Measurements from ENCODE around the gene GRAMD2B. TPM values are rescaled to one million over a fixed set of nuclear protein-coding genes. Genes with fewer than 3 reads are reported as not detected.

GRAMD2B gene
- total and polyA plus RNA-seq, 9 donors: 19.2 to 99.0 (median 32.2) TPM

DNA sequence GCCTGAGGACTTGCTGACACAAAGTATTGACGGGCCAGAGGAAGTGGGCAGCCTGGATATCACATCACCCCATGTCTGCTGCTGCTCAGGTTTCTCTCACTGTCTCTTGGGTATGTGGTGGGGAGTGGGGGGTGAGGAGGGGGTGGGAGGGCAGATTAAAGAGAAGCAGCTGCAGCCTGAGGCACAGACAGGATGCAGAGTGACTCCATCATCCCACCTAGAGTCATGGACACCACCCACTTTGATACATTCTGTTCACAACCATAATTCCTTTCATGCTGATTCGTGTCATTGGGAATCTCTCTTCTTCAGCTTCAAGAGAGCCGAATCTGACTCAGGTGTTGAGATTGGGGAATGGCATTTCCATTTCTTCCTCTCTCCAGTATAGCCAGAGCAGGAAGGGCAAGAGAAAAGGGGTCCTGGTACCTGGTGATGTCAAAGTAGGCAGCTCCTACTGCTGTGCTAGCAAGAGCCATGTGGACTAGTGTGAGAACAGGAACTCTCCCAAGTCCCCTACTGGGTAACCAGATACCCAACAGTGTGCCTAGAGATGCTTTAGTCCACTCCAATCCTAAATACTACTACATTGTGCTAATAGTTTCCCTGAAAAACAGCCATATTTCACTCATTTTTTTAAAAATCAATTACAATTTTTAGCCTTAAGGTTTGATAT is 22.4 kb downstream of the GRAMD2B start:
- Histone ChIP-seq H3K36me3 (no peaks in the 10 kb centered on the region), H3K27ac (no peak overlapping the region), H3K27me3 (no peaks in the 10 kb centered on the region), H3K4me3 (no peak overlapping the region), H3K9me3 (no peaks in the 10 kb centered on the region), H3K4me1 (ENCODE audit: insufficient read depth) (peaks cover 14% of the 10 kb centered on the region)
- intact Hi-C loops (cut with DNase I): no loop called here
- no peak for TF ChIP-seq CTCF (IDR thresholded peaks at IDR 0.05)
- TF ChIP-seq EP300 (IDR thresholded peaks at IDR 0.05): no peak
- TF ChIP-seq POLR2A (IDR thresholded peaks at IDR 0.05): no peak
- no peak for DNase-seq
- WGBS, 3 donors: 85 to 94% (median 88%) methylated on average over 3 of the region's 3 CpGs

DNA sequence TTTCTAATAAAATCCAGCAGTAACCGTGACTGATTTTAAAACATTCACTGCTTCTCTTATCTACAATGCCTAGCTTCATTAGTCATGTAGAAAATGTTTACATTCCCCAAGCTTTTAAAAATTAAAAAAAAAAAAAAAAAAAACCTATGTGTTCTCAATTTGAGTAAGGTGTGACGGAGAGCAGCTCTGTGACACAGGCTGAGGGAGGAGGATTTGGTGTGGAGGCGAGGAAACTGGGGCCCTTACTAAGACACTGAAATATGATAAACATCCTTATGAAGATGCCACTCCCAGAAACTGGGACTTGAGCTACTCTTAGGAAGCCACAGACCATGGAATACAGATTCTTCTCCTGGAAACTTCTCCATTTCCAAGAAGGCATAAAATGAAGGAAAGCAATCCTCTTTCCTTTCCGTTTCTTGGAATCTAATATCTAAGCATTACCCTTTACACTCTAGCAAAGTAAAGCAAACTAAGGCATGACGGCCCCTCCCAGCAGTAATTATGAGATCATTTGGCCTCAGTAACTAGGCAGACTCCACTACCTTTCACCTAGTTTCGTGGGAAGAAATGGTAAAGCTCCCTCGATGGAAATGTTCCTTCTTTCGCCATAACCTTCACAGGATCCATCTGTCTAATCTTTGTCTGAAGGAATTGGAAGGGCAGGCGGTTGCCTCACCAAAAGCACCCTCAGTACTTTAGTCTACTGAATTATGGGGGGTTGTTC is 23.5 kb downstream of the GRAMD2B start:
- no peak for TF ChIP-seq POLR2A (IDR thresholded peaks at IDR 0.05)
- no peak for TF ChIP-seq EP300 (IDR thresholded peaks at IDR 0.05)
- TF ChIP-seq CTCF (IDR thresholded peaks at IDR 0.05): no peak
- intact Hi-C loops (cut with DNase I): no loop called here

GRCh38 chr5:126448720-126449119 is 25.5 kb downstream of the GRAMD2B start:
- H3K36me3 ChIP-seq: no peaks in the 10 kb centered on the region
- no peaks in the 10 kb centered on the region for H3K9me3 ChIP-seq
- H3K4me1 ChIP-seq (ENCODE audit: insufficient read depth): peaks cover 13% of the 10 kb centered on the region
- DNase-seq: no peak
- no peak overlapping the region for H3K4me3 ChIP-seq
- TF ChIP-seq CTCF (IDR thresholded peaks at IDR 0.05) (no peak), EP300 (IDR thresholded peaks at IDR 0.05) (no peak), POLR2A (IDR thresholded peaks at IDR 0.05) (no peak)
- intact Hi-C loops (cut with DNase I): no loop called here
- H3K27me3 ChIP-seq: no peaks in the 10 kb centered on the region
- WGBS, 3 donors: 78 to 93% (median 84%) methylated on average over 8 of the region's 8 CpGs
- H3K27ac ChIP-seq: no peak overlapping the region

More for the DNA sequence above, 23.5 kb downstream of the GRAMD2B start:
- Histone ChIP-seq H3K36me3 (no peaks in the 10 kb centered on the region), H3K4me3 (no peak overlapping the region), H3K27me3 (no peaks in the 10 kb centered on the region), H3K27ac (no peak overlapping the region), H3K9me3 (no peaks in the 10 kb centered on the region), H3K4me1 (ENCODE audit: insufficient read depth) (peaks cover 14% of the 10 kb centered on the region)
- WGBS, 3 donors: 37 to 65% (median 54%) methylated on average over 9 of the region's 9 CpGs
- no peak for DNase-seq

- Histone ChIP-seq H3K27ac (peak overlapping the region in 1 of 2 donors; percentile 20), H3K36me3 (no peaks in the 10 kb centered on the region), H3K4me1 (ENCODE audit: insufficient read depth) (peaks cover 17% of the 10 kb centered on the region), H3K4me3 (no peak overlapping the region), H3K27me3 (no peaks in the 10 kb centered on the region), H3K9me3 (no peaks in the 10 kb centered on the region)
- WGBS, 3 donors: 28 to 35% (median 34%) methylated on average over 8 of the region's 8 CpGs
- no peak for TF ChIP-seq EP300 (IDR thresholded peaks at IDR 0.05)
- TF ChIP-seq CTCF (IDR thresholded peaks at IDR 0.05): no peak
- TF ChIP-seq POLR2A (IDR thresholded peaks at IDR 0.05): no peak
- intact Hi-C loops (cut with DNase I): no loop called here
- DNase-seq: no peak
These were observed 26.6 kb downstream of the GRAMD2B start for GRCh38 chr5:126449751-126450271.
